GM21367 (cell line): ENCODE measurements around the gene RAB28.

ENCODE experiments used
- ATAC-seq: cut with Tn5 transposase; IDR thresholded peaks from one replicate; pipeline ENCODE4 v1.9.1; 2021; ENCODE audit not compliant: unreplicated experiment

Gene RAB28

DNA sequence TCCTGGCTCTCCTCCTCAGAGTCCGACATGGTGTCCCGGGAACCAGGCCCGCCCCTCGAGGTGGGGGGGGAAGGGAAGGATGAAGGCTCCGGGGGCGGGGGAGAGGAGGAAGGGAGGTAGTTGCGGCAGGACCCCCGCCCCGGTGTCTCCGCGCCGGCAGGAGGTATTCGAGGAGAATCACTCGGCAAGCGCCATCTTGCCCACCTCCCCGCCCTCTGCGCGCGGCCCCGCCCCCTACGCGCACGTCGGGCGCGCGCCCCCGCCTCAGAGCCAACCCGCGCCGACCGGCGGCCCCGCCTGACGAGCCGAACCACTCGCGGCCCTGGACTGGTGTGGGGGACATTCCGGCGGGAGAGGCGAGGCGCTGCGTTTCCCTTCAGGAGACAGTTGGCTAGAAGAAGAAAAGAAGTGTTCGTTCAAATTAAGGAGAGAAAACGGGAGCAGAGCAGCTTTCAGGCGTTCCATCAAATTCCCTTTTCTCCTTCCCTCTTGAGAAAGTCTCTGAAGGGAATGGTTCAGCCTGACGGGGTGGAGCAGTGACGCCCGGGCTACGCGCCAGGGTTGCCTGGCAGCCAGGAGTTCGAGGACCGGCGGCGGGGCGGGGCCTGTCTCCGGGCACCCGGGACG, at the start of gene RAB28:
Gene RAB28, minus strand, starts transcription at position 219 of the 627 bp plus-strand sequence.
- peak; percentile 97 for ATAC-seq

DNA sequence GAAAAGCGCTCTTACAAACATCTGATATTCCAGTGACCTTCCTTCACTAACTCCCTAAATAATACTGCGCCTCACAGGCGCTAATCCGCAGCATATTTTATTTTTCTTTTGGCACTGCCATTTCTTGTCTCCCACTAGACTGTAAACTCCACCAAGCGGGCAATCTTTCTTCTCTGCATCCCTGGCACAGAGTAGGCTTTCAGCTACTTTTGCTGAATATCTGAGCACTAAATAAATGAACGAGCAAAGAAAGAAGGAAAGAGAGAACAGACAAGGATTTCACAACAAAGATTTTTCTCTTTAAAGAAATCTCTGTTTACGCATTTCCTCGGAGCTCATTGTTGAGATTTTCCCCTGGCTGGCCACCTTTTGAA, 47.5 kb upstream of the RAB28 start:
- ATAC-seq, result no peak

DNA sequence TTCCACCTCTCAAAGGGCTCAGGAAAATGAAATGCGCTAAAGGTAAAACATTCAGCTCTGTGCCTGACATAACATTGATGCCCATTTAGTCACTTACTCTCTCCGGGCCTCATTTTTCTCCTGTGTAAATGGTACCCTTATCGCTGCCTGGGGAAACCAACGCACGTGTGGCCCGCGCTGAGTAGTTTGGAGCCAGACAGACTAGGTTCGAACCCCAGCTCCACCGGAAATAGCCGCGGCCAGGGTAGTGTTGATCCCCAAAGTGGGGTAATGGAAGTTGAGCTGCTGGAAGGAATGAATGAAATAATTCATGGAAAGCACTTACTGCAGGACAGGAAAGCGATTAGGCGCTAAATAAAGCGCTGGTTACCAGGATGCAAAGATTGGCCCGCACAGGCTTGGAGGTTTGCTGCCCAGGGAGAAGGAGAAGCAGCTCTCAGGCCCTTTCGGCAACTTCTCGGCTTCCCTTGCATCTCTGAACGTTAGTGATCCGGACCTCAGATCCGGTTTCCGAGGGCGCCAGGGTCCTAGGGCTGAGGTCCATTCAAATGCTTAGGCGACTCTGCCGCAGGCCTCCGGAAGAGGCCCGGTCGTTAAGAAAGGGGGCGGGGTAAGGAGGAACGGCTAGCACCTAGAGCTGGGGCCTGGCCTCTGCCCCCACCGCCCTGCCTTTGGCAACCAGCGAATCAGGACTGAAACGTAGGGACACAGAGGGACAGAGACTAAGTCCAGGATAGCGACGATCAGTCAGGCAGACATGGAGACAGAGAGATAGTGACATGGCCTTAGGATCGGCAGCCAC, 46.9 kb upstream of the RAB28 start:
- ATAC-seq, result no peak

DNA sequence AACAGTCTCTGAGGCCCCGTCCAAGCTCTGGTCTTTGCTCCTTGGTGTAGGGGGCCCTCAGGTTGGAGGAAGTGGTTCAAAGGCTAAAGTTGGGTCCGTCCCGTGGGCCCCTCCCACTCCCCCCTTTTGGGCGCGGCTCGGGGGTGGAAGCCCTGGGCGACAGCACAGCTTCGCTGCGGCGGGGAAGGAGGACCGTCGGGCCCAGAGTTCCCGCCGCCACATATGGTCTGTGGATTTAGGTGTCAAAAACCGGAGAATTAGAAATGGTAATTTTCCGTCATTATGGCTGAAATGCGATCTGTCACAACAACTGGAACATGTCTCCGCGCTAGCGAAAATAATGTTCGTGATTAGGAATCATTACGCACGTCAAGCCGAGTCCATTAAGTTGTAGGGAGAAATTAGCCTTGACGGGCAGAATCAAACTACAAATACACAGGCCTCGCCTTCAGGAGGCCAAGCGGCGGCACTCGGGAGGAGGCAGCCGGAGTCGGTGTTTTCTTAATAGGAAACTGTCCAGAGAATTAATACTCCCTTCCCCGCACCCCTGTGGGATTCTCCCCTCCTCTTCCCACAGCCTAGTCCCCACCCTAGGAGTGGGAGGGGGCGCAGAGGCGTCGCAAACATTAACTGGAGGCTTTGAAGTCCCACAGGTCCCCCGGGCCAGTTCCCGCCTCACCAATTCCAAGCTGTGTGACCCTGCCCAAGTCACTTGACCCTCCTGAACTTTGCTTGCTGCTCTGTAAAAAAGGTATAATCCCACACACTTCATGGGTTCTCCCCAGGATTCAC, 45.2 kb upstream of the RAB28 start:
- ATAC-seq, result no peak

DNA sequence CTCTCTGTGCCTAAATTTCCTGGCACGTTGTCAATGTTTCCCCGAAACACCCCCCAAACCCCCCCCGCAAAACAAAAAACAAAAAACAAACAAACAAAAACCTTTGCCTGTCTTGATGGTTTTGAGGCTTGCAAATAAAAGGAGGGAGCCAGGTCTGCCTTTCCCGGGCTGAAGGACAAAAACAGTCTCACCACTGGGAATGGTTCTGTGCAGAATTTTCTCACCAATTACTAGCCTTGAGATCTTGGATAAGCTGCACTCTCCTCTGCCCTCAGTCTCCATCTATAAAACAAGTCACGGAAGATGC, 44.6 kb upstream of the RAB28 start:
- ATAC-seq, result no peak

DNA sequence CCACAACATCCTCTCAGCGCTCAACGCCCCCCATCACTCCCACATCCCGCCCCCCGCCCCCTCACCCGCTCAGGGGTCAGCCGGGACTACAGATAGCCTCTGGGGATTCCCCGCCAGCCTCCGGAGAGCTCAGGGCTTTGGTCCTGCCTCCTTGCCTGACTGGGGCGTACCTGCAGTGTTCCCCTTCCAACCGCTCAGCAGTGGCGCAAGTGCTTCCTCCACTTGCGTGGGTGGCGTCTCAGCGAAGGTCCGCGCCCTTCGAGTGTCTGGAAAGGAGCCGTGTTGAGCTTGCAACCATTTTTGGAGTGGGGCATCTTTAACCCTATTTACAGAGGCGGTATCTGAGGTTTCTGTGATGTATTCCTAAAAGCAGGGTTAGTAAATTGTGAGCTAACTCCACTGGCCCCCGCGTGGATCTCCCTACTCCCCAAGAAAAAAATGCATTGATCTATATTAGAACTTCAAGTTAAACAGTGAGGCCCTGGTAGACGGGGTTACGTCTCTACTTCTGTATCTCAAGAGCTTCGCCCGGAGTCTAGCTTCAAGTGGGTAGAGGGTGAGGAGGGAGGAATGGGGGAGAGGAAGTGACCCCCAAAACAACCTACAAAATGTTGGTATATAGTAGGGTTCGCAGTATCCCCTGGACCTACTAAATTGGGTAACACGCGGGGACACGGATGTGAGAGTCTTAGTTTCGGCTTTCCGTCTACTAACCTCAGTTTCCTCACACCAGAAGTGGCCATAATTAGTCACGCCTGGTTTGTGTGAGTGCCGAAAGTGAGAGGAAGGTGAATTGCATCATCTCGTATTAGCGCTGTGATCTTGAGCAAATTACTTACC, 44.1 kb upstream of the RAB28 start:
- ATAC-seq, result peak; percentile 84

DNA sequence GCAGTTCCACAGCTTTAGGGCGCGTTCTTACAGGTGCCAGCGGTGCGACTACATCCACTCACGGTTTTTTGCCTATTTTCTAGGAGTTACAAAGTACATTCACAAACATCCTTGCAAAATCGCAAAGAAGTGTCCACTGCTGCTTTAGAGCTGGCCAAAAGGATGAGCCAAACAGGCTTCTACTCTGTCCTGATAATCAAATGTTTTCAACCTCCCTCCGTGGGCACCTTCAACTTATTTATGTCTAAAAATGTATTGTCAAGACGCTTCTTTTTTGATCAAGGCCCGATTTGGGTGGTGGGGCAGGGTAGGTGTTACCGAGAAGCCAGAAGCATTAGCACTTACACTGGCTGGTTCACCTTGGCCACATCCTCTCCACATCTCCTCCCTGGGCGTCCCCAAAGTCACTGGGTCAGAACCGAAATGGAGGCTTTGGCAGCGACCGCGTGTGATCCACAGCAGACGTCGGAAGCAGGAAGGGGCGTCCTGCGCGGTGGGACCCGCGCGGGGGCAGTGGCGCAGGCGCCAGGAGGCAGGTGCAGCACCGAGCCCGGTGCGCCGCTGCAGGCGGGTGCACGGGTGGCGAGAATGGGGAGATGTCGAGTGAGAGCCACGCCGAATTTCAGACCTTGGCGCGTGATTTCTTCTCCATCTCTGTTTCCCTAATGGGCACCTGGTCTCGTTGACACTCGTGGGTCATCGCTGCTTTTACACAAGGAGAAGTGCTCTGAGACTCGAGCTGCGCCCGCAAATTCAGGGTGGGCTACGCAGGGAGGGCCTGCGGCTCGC, 43.2 kb upstream of the RAB28 start:
- ATAC-seq, result no peak

DNA sequence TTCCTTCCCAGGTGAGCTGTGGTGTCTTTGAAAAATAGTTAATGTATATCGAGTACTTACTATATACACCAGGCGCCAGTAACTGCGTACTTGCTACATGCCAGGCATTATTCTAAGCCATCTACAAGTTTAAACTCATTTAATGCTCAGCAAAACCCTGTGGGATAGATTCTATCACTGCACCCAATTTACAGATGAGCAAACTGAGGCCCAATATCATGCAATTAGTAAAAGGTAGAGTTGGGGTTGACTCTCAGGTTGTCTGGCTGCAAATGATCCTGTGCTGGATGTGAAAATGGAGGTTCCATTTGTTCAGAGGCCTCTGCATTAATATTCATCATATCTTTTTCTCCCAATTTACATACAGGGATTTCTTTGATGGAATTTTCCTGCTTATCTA, 42.5 kb upstream of the RAB28 start:
- no peak for ATAC-seq

DNA sequence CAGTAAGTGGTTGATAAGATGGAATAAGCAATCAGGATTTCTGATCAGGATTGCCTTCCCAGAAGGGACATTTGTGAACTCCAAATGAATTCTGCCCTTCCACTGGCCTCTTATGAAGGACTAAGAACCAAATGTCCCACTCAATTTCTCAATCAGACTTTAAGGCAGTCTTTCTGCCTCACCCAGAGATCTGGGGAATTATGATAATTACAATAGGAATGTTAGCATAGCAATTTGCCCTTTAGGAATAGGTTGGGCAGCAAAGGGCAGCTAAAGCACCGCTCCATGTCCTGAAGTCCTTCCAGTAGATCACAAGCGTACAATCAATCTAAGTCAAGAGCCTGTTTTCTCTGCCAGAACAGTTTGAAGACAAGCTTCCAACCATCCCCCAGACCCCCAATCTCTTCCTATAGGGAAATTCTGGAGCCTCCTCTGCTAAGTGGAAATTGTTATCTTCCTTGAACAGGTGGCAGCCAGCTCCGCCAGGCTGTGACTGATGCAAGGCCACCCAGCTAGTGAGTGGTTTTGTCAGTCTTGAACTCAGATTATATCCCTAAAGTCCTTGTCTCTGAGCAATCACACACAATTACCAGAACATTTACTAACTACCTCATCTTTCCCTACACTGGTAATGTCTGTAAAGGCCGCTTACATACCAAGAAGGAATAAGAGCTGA, 41.6 kb upstream of the RAB28 start:
- ATAC-seq, result no peak

DNA sequence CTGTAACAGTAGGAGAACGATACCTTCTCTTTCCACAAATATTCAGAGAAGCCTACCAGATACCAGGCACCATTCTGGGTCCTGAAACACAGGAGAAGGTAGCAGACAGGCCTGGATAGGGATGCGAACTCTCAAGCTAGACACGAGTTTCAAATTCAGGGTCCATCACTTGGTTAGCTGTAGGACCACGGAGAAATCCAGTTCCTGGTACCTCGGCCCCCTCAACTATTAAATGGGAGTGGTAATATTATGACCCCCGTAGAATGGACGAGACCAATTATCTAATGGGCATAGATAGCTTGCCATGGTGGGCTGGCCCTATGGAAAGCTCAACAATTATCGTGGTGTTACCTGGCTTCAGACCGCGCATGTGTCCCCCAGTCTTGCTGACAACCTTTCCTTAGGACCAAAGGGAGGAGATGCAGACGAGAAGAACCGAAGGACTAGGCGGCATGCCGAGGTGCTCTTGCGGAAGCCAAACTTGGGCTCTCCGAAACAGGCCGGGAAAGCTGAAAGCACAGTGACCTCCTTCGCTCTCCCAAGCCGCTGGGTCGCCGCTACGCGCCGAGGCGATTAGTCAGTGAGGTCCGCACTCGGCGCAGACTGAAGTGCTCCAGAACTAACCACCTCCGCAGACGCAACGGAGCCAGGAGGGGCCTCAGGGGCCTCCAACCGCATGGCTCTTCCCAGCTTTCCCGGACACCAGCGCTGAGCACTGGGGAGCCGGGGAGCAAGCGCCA, 40.5 kb upstream of the RAB28 start:
- ATAC-seq, result no peak

DNA sequence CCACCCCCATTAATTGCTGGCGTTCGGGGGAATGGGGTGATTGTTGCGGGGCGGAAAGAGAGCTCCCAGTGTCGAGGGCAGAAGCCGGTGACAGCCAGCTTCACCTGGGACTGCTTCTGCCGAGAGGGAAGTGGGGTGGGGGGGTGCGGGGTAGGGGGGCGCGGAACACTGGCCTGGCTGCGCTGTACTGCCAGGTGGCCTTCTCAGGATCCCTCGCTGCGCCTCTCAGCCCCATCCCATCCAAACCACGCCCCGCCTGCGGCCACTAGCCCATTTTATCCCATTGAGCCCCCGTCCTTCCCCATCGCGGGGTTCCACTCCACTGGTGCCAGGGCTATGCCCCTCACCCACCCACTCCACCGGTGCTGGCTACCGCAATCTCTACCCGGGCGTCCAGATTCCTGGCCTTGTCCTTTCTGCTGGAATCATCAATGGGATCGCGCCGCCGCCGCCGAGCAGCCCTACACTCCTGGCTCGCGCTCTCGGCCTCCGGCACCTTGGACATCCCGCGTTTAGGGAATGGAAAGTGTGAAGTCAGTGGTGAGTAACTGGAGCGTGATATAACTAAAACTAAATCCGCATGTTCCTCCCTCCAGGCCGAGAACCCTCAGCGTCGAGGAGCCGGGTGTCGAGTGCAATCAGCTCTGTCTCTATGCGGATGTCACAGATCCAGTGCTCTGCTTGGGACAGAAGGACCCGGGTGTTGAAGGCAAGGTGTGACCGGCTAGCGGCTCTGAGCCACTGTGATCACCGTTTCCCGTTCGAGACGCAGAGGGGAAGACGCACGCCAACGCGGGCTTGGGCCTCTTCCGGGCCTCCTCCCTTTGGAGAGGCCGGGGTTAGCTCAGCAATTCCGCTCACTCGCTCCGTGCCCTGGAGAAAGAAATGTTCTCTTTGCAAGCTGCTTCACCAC, 39.7 kb upstream of the RAB28 start:
- no peak for ATAC-seq

DNA sequence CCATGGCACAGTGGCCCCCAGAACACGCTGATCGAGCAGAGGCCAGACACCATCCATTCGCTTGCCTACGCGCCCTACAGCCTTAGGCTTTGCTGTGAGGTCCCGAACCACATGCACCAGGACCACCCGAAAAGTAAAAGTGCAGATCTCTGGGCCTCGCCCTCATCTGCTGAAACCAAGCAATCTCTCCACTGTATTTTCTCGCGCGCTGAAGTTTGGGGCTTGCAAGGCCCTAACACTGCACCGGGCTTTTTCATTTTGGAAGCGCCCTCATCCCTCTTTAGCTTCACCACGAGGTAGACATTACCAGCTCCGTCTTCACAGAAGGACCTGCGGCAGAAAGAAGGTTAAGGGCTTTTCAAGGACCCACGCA, 39.0 kb upstream of the RAB28 start:
- no peak for ATAC-seq

DNA sequence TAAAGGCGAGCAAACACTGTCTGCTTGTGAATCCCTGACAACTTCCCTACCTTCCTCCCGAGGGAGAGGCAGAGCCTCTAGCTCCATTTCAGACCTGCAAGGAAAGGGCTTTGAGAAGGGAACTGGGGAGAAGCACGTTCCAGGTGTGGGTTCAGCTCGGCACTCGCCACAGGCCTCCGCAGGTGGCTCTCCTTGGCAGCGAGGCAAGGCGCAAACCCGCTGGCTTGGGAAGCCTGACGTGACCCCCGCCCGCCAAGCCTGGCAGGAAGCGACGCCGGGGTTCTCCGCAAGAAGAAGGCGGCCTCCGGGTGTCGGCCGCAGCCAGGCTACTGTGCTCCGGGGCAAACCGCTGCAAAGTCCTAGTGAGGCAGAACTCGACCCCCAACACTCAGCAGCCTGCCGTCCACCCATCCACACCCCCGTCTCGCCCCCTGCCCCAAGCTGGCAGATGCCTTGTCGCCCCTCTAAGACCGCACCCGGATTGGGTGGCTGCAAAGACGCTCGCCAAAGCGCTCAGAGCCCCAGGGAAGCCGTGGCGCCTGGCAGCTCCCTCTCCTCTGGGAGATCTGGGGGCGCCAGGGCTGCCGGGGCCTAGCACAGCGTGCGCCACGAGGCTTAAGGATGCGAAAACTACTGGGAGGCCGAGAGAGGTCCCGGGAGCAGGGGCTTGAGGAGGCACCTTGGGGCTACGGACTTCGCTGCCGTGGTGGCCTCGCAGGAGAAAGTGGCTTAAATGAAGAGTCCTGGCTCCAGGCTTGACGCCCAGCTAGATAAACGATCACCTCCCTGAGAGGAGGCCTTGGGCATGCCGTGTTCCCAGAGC, 38.4 kb upstream of the RAB28 start:
- ATAC-seq, result no peak

DNA sequence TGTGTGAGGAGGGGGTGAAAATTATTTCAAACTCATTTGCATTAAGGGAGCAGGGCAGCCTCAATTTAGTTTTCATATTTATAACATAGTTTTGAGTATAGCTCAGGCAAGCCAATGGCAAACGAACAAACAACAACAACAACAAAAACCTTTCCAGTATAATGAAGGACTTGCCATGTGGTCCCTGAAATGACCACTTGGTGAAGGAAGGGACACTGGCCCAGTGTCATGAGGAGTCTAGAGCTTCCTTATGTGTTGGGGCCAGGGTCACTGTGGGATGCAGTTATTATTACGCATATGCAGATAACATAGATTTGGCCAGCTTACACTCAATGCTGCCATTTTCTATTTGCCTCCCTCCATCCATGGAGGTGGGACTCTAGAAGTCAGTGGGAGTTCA, 36.9 kb upstream of the RAB28 start:
- ATAC-seq, result no peak

DNA sequence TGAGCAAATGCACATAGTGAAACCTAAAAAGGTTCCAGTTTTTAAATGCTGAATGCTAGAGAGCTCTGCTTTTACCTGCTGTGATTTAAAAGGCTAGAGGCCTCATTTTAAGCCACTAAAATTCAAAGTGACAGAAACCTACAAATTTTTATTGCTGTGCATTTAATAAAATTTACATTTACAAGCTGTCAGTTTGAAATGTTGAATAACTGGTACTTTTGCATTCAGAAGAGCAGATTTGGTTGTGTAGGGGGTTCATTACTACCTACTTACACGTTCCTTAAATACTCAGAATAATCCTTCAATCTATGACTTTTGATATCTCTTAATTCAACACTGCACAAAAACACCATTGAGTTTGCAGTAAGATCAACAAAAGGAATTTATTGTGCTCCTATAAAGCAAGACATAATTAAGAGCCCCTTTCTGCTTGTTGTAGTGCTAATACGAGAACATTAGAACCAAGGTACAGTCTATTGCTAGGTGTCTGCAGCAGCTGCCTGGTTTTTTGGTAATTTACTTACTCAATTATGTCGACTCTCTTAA, 32.2 kb upstream of the RAB28 start:
- no peak for ATAC-seq

DNA sequence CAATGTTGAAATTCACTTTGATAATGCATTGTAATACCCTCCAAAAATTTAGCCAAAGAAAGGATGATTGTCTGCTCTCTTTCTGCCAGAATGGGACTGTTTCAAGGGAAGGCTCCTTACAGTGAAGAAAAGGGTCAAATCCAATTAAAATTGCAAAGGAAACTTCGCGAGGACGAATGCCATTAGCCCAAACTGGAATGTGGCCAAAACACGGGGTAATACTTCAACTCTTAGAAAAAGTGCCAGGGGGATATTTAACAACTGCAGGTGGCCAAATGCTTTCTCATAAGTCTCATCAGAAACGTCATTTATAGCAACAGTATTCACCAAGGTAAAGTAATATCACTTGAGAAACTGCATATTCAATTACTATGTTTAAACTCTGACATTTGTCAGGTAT, 31.1 kb upstream of the RAB28 start:
- ATAC-seq, result no peak

DNA sequence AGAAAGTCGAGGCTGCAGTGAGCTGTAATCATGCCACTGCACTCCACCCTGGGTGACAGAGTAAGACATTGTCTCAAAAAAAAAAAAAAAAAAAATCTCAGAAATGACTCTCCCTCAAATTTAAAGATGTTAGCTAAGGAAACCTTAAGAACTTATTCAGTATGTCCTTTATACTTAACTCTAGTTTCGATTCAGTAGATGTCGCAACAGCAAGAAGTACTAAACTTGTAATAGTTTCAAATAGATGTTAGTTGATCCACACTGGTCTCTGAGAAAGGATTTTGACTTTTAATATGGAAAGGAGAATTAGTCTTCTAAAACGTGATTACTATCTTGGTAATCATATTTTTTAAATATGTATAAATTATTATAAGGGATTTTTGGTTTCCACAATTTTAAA, 30.6 kb upstream of the RAB28 start:
- no peak for ATAC-seq
